Activated CD8-positive, alpha-beta memory T cell treated with anti-CD3 and anti-CD28 coated beads for 36 hours (primary cell): ENCODE measurements around the gene PLSCR4. TPM values are rescaled to one million over a fixed set of nuclear protein-coding genes. Genes with fewer than 3 reads are reported as not detected.

Source experiments
- CTCF ChIA-PET: fragments of 350-600 bp; sonication (Branson Sonifier 250); formaldehyde crosslinking; loops from one replicate; lab custom pipeline; 2021; ENCODE audit warnings: antibody characterized with exemption; lab: Charles Lee
- POLR2A ChIA-PET: fragments of 350-600 bp; sonication (Branson Sonifier 250); formaldehyde crosslinking; loops from one replicate; lab custom pipeline; 2021; ENCODE audit warnings: antibody characterized with exemption; lab: Charles Lee
- total RNA-seq, 2 experiments: library from RNA; stranded (reverse); gene quantifications; one replicate each; pipeline ENCODE4 v1.2.3, GENCODE V29; 2021

Gene PLSCR4
- total RNA-seq, 2 experiments from 2014 or later = not detected

DNA sequence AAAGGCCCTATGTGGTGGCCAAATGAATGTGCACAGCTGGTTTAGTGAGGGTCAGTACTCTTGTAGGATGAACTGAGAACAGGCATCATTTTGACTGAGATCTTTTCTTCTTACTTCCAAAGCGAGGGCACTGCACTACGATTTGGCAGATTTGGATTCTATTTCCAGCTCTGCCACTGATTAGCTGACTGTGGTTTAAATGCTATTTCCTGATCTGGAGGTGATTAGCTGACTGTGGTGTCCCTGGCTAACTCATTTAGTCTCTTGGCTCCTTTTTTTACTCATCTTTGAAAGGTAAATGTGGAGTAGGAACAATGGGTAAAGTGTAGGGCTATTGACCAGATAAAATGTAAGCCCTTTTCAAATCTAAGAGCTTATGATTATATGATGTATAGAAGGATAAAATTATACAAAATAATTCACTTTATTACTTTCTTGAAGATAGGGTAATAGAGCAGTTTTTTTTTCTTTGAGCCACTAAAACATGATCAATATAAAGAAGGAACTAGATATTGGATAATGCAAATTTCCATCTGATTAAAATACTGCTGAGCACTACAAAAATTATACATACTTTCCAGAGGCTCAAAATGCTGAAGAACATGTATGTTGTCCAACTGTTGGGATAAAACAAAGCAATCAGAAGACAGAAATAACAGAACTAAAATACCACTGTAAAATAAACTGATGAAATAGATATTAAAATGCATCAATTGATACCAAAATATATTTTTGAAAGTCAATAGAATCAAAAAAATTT, 50.3 kb downstream of the PLSCR4 start:
- CTCF ChIA-PET = no interaction called here
- POLR2A ChIA-PET = no interaction called here

DNA sequence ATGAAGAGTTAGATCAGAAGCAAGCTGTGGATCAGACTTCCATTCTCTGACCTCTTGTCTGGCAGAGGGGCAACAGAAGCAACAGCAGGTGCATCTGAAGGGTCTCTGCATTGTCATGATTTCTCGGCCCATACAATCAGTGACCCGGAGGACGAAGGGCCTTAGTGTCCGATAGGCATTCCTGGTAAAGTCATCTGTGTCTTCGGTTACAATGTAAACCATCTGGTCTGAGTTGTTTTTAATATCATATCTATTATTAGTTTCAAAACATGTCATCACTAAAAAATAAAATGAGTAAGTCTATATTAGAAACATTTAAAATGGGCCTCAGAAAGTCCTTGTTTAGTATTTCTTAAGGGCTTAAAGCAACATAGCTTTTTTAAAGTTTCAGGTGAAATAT, 51.1 kb downstream of the PLSCR4 start:
- ChIA-PET CTCF (no interaction called here), POLR2A (no interaction called here)

- POLR2A ChIA-PET = no interaction called here
- CTCF ChIA-PET = no interaction called here
Observed at GRCh38 chr3:146196789-146197188, 54.1 kb downstream of the PLSCR4 start.

GRCh38 chr3:146195605-146196004, 55.3 kb downstream of the PLSCR4 start:
- CTCF ChIA-PET = no interaction called here
- POLR2A ChIA-PET = no interaction called here

DNA sequence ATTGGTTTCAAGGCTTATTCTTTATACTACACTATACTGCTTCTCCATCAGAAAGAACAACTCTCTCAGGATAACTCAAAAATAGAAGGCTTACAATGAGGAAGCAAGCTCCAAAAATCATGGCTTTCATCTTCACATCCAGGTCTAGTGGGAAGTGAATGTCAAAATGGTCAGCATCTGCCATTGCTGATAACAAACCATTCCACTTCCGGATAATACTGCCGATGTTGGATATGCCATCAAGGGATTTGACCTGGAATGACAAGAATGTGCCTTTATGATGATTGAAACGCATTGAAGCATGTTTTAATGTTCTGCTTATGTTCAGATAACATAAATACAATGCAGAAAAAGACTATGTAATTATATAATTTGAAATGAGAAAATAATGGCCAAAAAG, 55.9 kb downstream of the PLSCR4 start:
- CTCF ChIA-PET = no interaction called here
- POLR2A ChIA-PET = no interaction called here

DNA sequence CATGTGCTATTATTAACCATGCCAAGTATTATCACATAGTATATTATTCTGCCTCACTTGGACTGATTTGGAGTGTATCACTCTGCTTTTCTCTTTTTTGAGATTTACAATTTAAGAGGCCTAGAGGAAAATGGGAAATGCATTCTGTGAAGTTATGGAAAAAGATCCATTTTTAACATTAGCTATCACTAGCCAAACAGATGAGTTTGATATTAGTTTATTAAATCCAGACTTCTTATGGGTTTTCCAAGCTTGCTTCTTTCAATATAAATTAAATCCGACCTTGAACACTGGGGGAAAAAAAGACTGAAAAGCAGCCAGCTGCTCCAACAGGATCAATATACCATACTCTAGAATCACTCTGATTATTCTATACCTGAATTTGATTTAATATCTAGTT, 59.9 kb downstream of the PLSCR4 start:
- CTCF ChIA-PET = interaction anchor here (0.7 kb wide), 1 partner anchor 279 kb away, joined by 3 read pairs; no protein-coding TSS in a partner anchor
- POLR2A ChIA-PET = no interaction called here

DNA sequence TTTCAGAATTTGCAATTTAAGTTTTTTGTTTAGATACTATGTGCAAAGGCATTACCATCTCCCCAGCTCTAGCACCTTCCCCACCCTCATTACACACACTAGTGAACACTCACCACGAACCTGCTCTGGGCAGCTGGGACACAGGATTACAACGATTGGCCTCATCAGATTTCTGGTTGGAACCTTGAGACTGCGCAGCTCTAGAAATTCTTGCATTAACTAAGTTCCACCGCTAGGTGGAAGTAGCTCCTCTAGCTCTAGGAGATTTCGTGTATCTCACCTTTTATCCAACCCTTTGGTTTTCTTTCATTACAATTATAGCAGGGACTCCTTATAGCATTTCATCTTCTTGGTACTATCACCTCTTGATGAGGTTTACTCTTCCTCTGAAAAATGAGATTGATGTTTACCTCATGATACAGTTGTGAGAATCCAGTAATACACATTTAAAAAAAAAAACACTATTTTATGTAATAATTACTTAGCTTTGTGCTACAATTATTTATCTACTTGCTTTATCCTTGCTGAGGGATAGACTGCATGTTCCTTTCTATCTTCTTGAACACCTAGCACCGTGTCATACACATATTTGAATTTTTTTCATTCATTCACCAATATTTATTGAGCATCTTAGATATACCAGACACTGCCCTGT, 61.3 kb downstream of the PLSCR4 start:
- CTCF ChIA-PET = no interaction called here
- POLR2A ChIA-PET = no interaction called here

- ChIA-PET CTCF (interaction anchor here (1.3 kb wide), 1 partner anchor 10 kb away, joined by 3 read pairs; no protein-coding TSS in a partner anchor), POLR2A (no interaction called here)
Observed at GRCh38 chr3:146187334-146187950, 63.5 kb downstream of the PLSCR4 start.

GRCh38 chr3:146184241-146185015, 66.5 kb downstream of the PLSCR4 start:
- ChIA-PET CTCF (no interaction called here), POLR2A (no interaction called here)

GRCh38 chr3:146181216-146181615, 69.7 kb downstream of the PLSCR4 start:
- POLR2A ChIA-PET = no interaction called here
- CTCF ChIA-PET = interaction anchor here (0.7 kb wide), 1 partner anchor 187 kb away, joined by 3 read pairs; no protein-coding TSS in a partner anchor

- ChIA-PET POLR2A (no interaction called here), CTCF (no interaction called here)
Observed at GRCh38 chr3:146180376-146180775, 70.5 kb downstream of the PLSCR4 start.

- CTCF ChIA-PET = no interaction called here
- POLR2A ChIA-PET = no interaction called here
Observed at GRCh38 chr3:146178006-146178689, 72.8 kb downstream of the PLSCR4 start.

DNA sequence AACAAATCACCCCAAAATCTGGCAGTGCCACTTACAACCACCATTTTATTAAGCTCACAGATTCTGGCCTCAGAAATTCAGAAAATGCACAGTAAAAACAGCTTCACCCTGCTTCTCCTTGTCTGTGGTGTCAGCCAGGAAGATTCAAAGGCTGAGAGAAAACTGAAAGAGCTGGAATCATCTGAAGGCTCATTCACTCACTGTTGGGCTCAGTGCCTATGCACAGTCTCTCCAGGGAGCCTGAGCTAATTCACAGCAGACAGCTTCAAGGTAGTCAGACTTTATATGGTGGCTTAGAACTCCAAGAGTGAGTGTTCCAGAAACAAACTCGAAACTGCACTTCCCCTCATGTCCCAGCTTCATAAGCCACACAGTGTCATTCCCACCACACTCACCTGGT, 73.4 kb downstream of the PLSCR4 start:
- CTCF ChIA-PET = interaction anchor here (1.4 kb wide), 1 partner anchor 11 kb away, joined by 3 read pairs; no protein-coding TSS in a partner anchor
- POLR2A ChIA-PET = no interaction called here

- ChIA-PET CTCF (interaction anchor here (1.4 kb wide), 1 partner anchor 11 kb away, joined by 3 read pairs; no protein-coding TSS in a partner anchor), POLR2A (no interaction called here)
Observed at GRCh38 chr3:146177072-146177471, 73.8 kb downstream of the PLSCR4 start.

- ChIA-PET CTCF (no interaction called here), POLR2A (no interaction called here)
Observed at GRCh38 chr3:146172586-146172985, 78.3 kb downstream of the PLSCR4 start.

DNA sequence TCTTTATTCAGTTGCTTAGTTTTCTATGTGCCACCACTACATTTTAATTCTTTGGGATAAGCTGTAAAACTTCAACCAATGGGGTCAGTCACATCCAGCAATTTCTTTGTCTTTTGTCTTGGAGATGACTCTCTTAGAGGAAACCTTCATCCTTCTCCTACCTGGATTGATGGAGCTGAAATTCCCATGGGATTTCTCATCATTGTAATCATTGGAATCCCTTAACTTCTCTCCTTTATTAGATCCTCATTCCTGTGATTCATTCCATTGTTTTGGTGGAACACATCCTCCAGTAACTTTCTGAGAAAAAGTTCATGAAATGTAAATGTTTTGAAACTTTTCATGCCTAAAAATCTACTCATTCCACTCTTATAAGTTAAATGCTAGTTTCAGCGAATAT, 80.3 kb downstream of the PLSCR4 start:
- POLR2A ChIA-PET = no interaction called here
- CTCF ChIA-PET = no interaction called here

GRCh38 chr3:146169891-146170290, 81.0 kb downstream of the PLSCR4 start:
- POLR2A ChIA-PET = no interaction called here
- CTCF ChIA-PET = no interaction called here

DNA sequence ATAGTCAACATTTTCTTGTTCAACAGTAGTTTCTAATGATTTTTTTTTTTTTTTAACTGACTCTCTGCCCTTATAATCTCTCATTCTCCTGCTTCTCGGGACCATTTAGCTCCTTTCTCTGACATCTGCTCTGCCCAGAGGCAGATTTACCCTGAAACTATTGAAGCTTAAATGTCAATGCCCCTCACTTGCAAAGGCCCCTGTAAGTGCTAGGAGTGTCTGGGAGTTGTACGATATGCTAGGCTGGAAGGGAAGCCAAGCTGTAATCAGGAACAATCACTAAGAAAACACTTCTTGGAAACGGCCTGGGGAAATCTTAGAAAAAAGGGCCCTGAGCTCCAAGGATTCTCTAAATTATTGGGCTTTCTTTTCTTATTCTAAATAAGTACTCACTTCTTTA, 84.1 kb downstream of the PLSCR4 start:
- CTCF ChIA-PET = no interaction called here
- POLR2A ChIA-PET = interaction anchor here (0.6 kb wide), 1 partner anchor 10 kb away, joined by 3 read pairs; no protein-coding TSS in a partner anchor

GRCh38 chr3:146166415-146166821, 84.5 kb downstream of the PLSCR4 start:
- POLR2A ChIA-PET = interaction anchor here (0.6 kb wide), 1 partner anchor 9 kb away, joined by 3 read pairs; no protein-coding TSS in a partner anchor
- CTCF ChIA-PET = no interaction called here
